Thyroid gland (tissue), 4 donors: ENCODE results near the gene GOLM1.

ENCODE experiments used
- POLR2A ChIP-seq, 2 donors: fragments of 450-650 bp; IDR thresholded peaks; one replicate each; pipeline ENCODE4 v1.6.1; 2017; ENCODE audit warnings: antibody characterized with exemption in 2 of 2, mild to moderate bottlenecking in 2 of 2, moderate library complexity in 1 of 2
- TF ChIP-seq, protein P1 (sequence below), 6 experiments: fragments of 200-600 bp in 3 of 6; fragments of 450-650 bp in 3 of 6; sonication (generic) in 3 of 6; IDR thresholded peaks; one replicate each; pipeline ENCODE4 v1.5.1; 2016 to 2019; ENCODE audit warnings: antibody characterized with exemption in 6 of 6, mild to moderate bottlenecking in 2 of 6, inconsistent platforms in 1 of 6, moderate library complexity in 1 of 6

DNA sequence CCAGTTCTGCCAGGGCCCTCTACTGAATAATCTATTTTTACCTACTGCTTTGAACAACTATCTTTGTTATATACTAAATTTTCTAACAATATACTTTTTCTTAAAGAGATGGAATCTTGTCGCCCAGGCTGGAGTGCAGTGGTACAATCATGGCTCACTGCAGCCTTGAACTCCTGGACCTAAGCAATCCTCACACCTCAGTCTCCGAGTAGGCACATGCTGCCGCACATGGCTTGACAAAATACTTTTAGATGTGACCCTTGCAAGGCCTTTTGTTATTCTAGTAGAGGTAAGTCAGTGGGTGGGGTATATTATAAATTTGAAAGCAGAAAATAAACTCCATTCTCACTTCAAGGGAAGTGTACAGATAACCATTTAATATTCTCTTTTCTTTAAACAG lies 7.9 kb downstream of the GOLM1 start:
- TF ChIP-seq, protein P1, sequence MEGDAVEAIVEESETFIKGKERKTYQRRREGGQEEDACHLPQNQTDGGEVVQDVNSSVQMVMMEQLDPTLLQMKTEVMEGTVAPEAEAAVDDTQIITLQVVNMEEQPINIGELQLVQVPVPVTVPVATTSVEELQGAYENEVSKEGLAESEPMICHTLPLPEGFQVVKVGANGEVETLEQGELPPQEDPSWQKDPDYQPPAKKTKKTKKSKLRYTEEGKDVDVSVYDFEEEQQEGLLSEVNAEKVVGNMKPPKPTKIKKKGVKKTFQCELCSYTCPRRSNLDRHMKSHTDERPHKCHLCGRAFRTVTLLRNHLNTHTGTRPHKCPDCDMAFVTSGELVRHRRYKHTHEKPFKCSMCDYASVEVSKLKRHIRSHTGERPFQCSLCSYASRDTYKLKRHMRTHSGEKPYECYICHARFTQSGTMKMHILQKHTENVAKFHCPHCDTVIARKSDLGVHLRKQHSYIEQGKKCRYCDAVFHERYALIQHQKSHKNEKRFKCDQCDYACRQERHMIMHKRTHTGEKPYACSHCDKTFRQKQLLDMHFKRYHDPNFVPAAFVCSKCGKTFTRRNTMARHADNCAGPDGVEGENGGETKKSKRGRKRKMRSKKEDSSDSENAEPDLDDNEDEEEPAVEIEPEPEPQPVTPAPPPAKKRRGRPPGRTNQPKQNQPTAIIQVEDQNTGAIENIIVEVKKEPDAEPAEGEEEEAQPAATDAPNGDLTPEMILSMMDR (IDR thresholded peaks at IDR 0.05): no peak
- no peak for TF ChIP-seq POLR2A (IDR thresholded peaks at IDR 0.05)
